Activated CD8-positive, alpha-beta memory T cell treated with anti-CD3 and anti-CD28 coated beads, Interleukin-2, amount 50 U/mL, for 1 hour (primary cell): Measurements from ENCODE around the gene SETBP1.

ENCODE experiments used
- DNase-seq: peaks from one replicate; pipeline ENCODE4 v3.0.0-alpha.2; 2020; ENCODE audit errors: extremely low read depth

SETBP1 gene

GRCh38 chr18:44759925-44760342, 79.2 kb downstream of the SETBP1 start:
- no peak for DNase-seq

GRCh38 chr18:44761812-44762211, 81.1 kb downstream of the SETBP1 start:
- no peak for DNase-seq

- DNase-seq = no peak
Measured at GRCh38 chr18:44763327-44763726, 82.6 kb downstream of the SETBP1 start.

- no peak for DNase-seq
Measured at GRCh38 chr18:44764863-44765262, 84.2 kb downstream of the SETBP1 start.

GRCh38 chr18:44765456-44765855, 84.8 kb downstream of the SETBP1 start:
- DNase-seq = no peak

GRCh38 chr18:44766450-44766849, 85.8 kb downstream of the SETBP1 start:
- no peak for DNase-seq

- no peak for DNase-seq
Measured at GRCh38 chr18:44767807-44768206, 87.1 kb downstream of the SETBP1 start.

GRCh38 chr18:44770641-44771040, 90.0 kb downstream of the SETBP1 start:
- no peak for DNase-seq

- DNase-seq = no peak
Measured at GRCh38 chr18:44771572-44771955, 90.9 kb downstream of the SETBP1 start.

GRCh38 chr18:44771956-44772917, 91.5 kb downstream of the SETBP1 start:
- DNase-seq = no peak

- DNase-seq = no peak
Measured at GRCh38 chr18:44773640-44774155, 93.0 kb downstream of the SETBP1 start.

GRCh38 chr18:44774191-44774590, 93.5 kb downstream of the SETBP1 start:
- DNase-seq = no peak

GRCh38 chr18:44777457-44778192, 96.9 kb downstream of the SETBP1 start:
- no peak for DNase-seq

- DNase-seq = no peak
Measured at GRCh38 chr18:44778788-44779187, 98.1 kb downstream of the SETBP1 start.

- DNase-seq = no peak
Measured at GRCh38 chr18:44779753-44780292, 99.1 kb downstream of the SETBP1 start.

- DNase-seq = no peak
Measured at GRCh38 chr18:44781886-44782285, 101.2 kb downstream of the SETBP1 start.

- no peak for DNase-seq
Measured at GRCh38 chr18:44782617-44783016, 101.9 kb downstream of the SETBP1 start.

GRCh38 chr18:44783371-44783770, 102.7 kb downstream of the SETBP1 start:
- no peak for DNase-seq

GRCh38 chr18:44786257-44786656, 105.6 kb downstream of the SETBP1 start:
- no peak for DNase-seq

GRCh38 chr18:44786688-44787087, 106.0 kb downstream of the SETBP1 start:
- no peak for DNase-seq

- no peak for DNase-seq
Measured at GRCh38 chr18:44788334-44788733, 107.6 kb downstream of the SETBP1 start.

- no peak for DNase-seq
Measured at GRCh38 chr18:44789710-44790109, 109.0 kb downstream of the SETBP1 start.
